Measurements from ENCODE around the gene MUC20. TPM values are rescaled to one million over a fixed set of nuclear protein-coding genes. Genes with fewer than 3 reads are reported as not detected.

MUC20 gene
- total RNA-seq, 6 experiments from 2014 or later = 1.9 to 40.7 (median 22.6) TPM

DNA sequence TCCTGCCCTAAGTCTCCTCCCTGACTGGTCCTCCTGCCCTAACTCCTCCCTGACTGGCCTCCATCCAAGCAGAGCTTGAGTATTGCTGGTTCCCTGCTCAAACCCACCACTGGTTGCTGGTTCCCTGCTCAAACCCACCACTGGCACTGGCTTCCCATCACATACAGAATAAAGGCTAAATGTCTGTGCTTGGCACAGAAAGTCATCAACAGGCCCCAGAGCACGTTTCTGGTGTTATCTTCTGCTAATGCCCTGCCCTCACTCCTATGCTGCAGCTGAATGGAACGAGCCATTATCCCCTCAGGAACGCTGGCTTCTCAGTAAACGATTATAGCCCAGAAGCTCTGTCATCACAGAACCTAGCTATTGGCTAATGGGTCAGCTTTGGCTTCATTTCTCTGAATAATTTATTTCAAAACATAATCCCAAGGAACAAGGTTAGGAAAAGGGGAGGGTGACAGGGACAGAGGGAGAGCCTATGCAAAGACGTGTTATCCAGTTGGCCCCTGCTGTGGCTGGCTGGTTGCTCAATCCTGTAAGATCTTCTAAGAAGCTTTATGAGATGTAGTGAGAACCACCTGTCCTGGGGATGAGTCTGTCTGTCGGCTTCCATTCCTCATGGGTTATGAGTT, 6.3 kb upstream of the MUC20 start:
- Histone ChIP-seq H3K27ac (no peak overlapping the region), H3K9me3 (no peaks in the 10 kb centered on the region), H3K4me1 (peaks cover 0 to 19% (median 4%) of the 10 kb centered on the region in 4 donors), H3K4me3 (no peak overlapping the region), H3K27me3 (no peaks in the 10 kb centered on the region), H3K36me3 (peaks cover 0 to 25% (median 6%) of the 10 kb centered on the region in 4 donors)
- ATAC-seq (no peak), DNase-seq (peak in 2 of 3 donors; percentile 46 to 52)
- 97% methylated on average over 6 of the region's 6 CpGs for whole genome bisulfite sequencing (ENCODE audit: insufficient coverage, low coverage, low lambda C conversion rate, missing lambda C conversion rate)
- intact Hi-C loops (cut with DNase I) = no loop called here
- TF ChIP-seq, protein P1, sequence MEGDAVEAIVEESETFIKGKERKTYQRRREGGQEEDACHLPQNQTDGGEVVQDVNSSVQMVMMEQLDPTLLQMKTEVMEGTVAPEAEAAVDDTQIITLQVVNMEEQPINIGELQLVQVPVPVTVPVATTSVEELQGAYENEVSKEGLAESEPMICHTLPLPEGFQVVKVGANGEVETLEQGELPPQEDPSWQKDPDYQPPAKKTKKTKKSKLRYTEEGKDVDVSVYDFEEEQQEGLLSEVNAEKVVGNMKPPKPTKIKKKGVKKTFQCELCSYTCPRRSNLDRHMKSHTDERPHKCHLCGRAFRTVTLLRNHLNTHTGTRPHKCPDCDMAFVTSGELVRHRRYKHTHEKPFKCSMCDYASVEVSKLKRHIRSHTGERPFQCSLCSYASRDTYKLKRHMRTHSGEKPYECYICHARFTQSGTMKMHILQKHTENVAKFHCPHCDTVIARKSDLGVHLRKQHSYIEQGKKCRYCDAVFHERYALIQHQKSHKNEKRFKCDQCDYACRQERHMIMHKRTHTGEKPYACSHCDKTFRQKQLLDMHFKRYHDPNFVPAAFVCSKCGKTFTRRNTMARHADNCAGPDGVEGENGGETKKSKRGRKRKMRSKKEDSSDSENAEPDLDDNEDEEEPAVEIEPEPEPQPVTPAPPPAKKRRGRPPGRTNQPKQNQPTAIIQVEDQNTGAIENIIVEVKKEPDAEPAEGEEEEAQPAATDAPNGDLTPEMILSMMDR (IDR thresholded peaks at IDR 0.05) = no peak
- TF ChIP-seq POLR2A (IDR thresholded peaks at IDR 0.05) = no peak

DNA sequence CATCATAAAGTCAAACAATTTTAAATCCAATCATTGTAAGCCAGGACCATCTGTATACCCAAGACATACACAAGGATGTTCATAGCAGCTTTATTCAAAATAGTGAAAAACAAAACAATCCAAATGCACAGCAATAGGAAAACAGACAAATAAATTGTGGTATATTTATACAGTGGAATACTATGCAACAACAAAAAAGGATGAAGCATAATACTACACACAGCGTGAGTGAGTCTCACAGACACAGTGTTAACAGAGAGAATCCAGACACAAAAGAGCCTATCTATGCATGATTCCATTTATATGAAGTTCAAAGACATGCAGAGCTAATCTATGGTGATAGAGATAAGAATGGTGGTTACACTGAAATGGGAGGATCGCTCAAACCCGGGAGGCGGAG, 5.6 kb upstream of the MUC20 start:
- peak in 1 of 3 donors; percentile 8 for DNase-seq
- intact Hi-C loops (cut with DNase I) = no loop called here
- no peaks in the 10 kb centered on the region for H3K9me3 ChIP-seq
- ATAC-seq = no peak
- H3K27me3 ChIP-seq = no peaks in the 10 kb centered on the region
- 80% methylated on average over 3 of the region's 4 CpGs for WGBS (ENCODE audit: insufficient coverage, low coverage, low lambda C conversion rate, missing lambda C conversion rate)
- peaks cover 0 to 19% (median 4%) of the 10 kb centered on the region in 4 donors for H3K4me1 ChIP-seq
- H3K4me3 ChIP-seq = no peak overlapping the region
- TF ChIP-seq, protein P1 (IDR thresholded peaks at IDR 0.05) = no peak
- no peak for TF ChIP-seq POLR2A (IDR thresholded peaks at IDR 0.05)
- H3K36me3 ChIP-seq = peaks cover 0 to 20% (median 6%) of the 10 kb centered on the region in 4 donors
- H3K27ac ChIP-seq = peak overlapping the region in 1 of 3 donors; percentile 79

DNA sequence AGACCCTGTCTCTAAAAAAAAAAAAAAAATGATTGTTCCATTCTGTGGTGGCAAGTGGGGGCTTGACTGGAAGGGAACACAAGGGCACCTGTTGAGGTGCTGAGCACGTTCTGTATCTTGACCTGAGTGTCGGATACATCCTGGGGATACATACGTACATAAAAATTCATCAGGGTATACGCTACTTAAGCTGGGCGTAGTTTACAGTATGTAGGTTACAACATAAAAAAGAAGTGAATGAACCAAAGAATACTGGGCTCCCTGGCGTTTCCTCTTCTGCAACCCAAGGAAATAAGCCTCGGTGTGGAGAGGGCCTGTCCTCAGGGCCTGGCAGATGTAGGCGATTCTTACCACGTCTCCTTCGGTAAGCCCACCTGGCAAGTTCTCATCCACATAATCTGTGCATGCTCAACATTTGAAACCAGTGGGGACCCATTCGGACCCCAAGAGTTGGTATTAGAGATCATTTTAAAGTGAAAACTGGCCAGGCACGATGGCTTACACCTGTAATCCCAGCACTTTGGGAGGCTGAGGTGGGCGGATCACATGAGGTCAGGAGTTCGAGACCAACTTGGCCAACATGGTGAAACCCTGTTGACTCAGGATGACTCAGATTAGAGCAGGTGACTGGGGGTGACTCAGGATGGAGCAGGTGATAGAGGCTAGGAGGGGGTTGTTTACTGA, 5.1 kb upstream of the MUC20 start:
- Histone ChIP-seq H3K4me3 (no peak overlapping the region), H3K27me3 (no peaks in the 10 kb centered on the region), H3K36me3 (peaks cover 0 to 20% (median 6%) of the 10 kb centered on the region in 4 donors), H3K27ac (peak overlapping the region; percentile 13 to 79 (median 47)), H3K4me1 (peaks cover 0 to 19% (median 4%) of the 10 kb centered on the region in 4 donors), H3K9me3 (no peaks in the 10 kb centered on the region)
- TF ChIP-seq, protein P1 (IDR thresholded peaks at IDR 0.05) = no peak
- TF ChIP-seq POLR2A (IDR thresholded peaks at IDR 0.05) = no peak
- WGBS (ENCODE audit: insufficient coverage, low coverage, low lambda C conversion rate, missing lambda C conversion rate) = 79% methylated on average over 14 of the region's 14 CpGs
- ATAC-seq (peak; percentile 46 to 75 (median 66)), DNase-seq (peak in 2 of 3 donors; percentile 61 to 81)
- intact Hi-C loops (cut with DNase I) = no loop called here

DNA sequence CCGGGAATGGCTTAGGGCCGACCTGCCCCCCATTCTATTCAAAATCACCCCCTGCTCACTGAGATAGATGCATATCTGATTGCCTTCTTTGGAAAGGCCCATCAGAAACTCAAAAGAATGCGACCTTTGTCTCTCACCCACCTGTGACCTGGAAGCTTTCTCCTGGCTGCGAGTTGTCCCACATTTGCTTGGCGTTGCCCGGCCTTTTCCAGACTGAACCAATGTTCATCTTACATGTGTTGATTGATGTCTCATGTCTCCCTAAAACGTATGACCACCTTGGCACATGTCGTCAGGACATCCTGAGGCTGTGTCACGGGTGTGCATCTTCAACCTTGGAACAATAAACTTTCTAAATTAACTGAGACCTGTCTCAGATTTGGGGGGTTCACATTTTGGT, 3.4 kb upstream of the MUC20 start:
- Histone ChIP-seq H3K27ac (peak overlapping the region in 2 of 3 donors; percentile 47 to 79), H3K27me3 (no peaks in the 10 kb centered on the region), H3K9me3 (no peaks in the 10 kb centered on the region), H3K4me3 (no peak overlapping the region), H3K4me1 (peaks cover 0 to 19% (median 4%) of the 10 kb centered on the region in 4 donors), H3K36me3 (peaks cover 0 to 11% (median 0%) of the 10 kb centered on the region in 4 donors)
- WGBS (ENCODE audit: insufficient coverage, low coverage, low lambda C conversion rate, missing lambda C conversion rate) = 81% methylated on average over 5 of the region's 9 CpGs
- intact Hi-C loops (cut with DNase I) = no loop called here
- DNase-seq (peak in 1 of 3 donors; percentile 57), ATAC-seq (peak in 1 of 4 donors; percentile 3)
- TF ChIP-seq, protein P1 (IDR thresholded peaks at IDR 0.05) = no peak
- TF ChIP-seq POLR2A (IDR thresholded peaks at IDR 0.05) = no peak

Data from right lobe of liver (tissue), 6 donors.